GM13976 (cell line): ENCODE results near the gene PIK3AP1.
A peak's percentile ranks its signal among the peaks of the same experiment; 100 is the strongest.

Experiments used
- DNase-seq: peaks from one replicate; pipeline ENCODE4 v3.0.0; 2012; ENCODE audit warnings: low spot score
- in situ Hi-C: fragments of 300-500 bp; cut with MboI; formaldehyde crosslinking; loops from one replicate; pipeline ENCODE4 v1.12.0; 2022; ENCODE audit warnings: low sequenced_read_pairs, mixed read lengths, inconsistent platforms; ENCODE audit not compliant: unreplicated experiment
- TF ChIP-seq, protein P1 (sequence below): IDR thresholded peaks from 2 replicates; pipeline ENCODE4 v1.5.1; 2012; ENCODE audit warnings: borderline replicate concordance, mild to moderate bottlenecking; ENCODE audit not compliant: insufficient read depth; ENCODE audit errors: extremely low read depth, missing control alignments, control extremely low read depth

Gene PIK3AP1

DNA sequence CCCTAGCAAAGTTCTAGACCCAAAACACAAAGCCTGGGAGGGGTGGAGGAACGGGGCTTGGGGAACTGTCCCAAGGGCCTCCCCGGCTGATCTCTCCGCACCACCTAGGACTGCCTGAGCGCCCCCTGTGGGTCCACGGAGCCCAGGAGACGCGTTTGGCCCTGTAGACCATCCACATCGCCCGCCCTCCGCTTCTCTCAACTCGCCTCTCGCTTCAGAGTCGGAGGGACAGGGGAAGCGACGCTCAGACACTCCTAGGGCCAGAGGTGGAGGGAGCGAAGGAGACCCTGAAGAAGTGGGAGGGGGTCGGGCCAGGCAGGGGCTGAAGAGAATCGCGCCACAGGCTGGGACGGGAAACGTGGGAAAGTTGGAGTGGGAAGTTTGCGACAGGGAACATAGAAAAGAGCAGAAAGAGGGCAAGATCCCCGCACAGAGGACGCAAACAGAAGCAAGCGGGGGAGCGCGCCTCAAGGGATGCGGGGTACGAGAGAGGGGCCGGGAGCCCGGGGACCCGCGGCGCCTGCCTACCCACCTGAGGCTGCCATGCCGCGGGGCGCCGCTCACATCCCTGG, 378 bp downstream of the PIK3AP1 start:
- in situ Hi-C loops, result loop anchor here (5.0 kb wide), 1 partner anchor 78 kb away; no protein-coding TSS in a partner anchor
- TF ChIP-seq, protein P1, sequence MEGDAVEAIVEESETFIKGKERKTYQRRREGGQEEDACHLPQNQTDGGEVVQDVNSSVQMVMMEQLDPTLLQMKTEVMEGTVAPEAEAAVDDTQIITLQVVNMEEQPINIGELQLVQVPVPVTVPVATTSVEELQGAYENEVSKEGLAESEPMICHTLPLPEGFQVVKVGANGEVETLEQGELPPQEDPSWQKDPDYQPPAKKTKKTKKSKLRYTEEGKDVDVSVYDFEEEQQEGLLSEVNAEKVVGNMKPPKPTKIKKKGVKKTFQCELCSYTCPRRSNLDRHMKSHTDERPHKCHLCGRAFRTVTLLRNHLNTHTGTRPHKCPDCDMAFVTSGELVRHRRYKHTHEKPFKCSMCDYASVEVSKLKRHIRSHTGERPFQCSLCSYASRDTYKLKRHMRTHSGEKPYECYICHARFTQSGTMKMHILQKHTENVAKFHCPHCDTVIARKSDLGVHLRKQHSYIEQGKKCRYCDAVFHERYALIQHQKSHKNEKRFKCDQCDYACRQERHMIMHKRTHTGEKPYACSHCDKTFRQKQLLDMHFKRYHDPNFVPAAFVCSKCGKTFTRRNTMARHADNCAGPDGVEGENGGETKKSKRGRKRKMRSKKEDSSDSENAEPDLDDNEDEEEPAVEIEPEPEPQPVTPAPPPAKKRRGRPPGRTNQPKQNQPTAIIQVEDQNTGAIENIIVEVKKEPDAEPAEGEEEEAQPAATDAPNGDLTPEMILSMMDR, result peak; percentile 83
- peak; percentile 82 for DNase-seq

DNA sequence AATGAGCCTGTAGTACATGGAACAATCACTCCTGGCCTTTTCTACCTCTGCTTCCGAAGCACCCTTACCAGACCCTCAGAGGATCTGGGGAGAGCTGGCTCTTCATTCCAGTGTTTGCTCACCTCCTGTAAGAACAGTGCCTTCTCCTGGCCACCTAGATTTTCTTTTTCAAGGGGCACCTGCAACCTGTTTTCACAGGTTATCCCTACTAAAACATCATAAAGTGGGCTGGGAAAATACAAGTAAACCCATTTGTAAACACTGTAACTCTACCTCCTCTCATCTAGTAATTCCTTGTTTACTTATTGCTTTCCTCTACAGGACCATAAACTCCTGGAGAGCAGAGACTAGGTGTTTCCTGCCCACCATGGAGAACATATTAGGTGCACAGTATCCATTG, 1.1 kb downstream of the PIK3AP1 start:
- in situ Hi-C loops, result loop anchor here (5.0 kb wide), 1 partner anchor 77 kb away; no protein-coding TSS in a partner anchor
- DNase-seq, result no peak
- TF ChIP-seq, protein P1, result peak; percentile 41

DNA sequence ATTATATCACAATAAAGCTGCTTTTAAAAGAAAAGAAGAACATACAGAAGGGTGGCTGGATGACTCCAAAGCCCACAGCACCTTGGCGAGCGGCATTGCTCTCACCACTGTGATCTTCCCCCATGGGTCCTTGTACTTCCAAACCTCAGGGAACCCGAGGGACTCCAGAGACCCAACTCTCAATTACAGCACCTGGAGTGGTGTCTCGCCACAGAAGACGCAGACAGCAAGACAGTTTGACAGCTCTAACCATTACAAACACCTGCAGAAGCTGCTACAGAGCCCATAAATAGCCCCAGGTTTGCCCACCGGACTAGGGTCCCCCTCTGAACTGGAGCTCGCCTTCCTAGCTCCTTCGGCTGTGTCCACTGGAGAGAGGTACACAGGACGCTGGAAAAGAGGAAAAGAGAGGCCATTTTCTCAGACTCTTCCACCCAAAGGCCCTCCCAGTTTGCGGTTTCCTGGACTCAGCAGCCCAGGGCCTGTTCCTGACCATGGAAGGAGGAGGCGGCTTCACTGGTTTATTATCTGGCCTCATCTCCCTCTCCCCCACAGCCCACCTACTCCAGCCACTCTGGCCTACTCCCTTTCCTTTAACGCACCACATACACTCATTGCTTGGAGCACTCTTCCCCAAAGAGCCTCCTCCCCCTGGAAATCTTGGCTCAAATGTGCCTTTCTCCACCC, 1.9 kb downstream of the PIK3AP1 start:
- no peak for DNase-seq
- TF ChIP-seq, protein P1, result no peak
- in situ Hi-C loops, result loop anchor here (5.0 kb wide), 1 partner anchor 76 kb away; no protein-coding TSS in a partner anchor

DNA sequence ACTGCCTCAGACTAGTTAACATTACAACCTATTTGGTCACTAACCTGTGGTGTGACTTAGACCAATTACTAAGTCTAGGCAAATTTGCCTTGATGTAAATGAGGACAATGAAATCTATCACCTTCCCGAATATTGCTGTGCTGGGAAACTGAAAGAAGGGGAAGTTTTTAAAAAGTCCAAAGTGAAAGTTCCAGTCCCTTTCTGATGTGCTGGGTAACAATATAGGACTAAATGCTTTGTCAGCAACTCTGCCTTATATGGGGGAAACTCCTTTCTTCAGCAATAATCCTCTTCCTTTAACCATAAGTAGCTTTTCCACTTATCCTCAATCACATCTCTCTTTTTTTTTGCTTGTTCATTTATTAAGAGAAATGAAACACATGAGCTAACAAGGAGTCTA, 3.9 kb downstream of the PIK3AP1 start:
- in situ Hi-C loops, result loop anchor here (5.0 kb wide), 1 partner anchor 74 kb away; no protein-coding TSS in a partner anchor
- TF ChIP-seq, protein P1, result no peak
- no peak for DNase-seq

DNA sequence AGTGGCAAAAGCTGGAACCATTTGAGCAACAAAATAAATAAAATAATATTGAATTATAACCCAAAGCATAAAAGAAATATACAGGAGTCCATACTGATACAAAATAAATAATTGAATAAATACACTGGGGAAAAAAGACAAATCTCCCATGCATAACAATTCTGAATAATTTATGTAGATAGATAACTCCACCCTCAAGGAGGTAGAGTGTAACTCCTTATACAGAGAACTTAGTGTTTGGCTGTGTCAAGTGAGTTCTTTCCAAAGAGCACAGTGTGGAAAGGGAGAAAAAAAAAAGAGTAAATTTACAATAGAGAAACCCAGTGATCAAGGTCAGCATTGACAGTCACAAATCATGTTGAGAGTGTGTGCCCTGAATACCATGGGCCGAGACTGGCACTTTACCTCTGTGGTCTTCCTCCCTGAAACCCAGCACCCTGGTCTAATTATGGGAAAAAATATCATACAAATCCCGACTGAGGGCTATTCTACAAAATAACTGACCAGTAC, 5.5 kb downstream of the PIK3AP1 start:
- no peak for DNase-seq
- in situ Hi-C loops, result loop anchor here (5.0 kb wide), 1 partner anchor 72 kb away; no protein-coding TSS in a partner anchor
- TF ChIP-seq, protein P1, result no peak

DNA sequence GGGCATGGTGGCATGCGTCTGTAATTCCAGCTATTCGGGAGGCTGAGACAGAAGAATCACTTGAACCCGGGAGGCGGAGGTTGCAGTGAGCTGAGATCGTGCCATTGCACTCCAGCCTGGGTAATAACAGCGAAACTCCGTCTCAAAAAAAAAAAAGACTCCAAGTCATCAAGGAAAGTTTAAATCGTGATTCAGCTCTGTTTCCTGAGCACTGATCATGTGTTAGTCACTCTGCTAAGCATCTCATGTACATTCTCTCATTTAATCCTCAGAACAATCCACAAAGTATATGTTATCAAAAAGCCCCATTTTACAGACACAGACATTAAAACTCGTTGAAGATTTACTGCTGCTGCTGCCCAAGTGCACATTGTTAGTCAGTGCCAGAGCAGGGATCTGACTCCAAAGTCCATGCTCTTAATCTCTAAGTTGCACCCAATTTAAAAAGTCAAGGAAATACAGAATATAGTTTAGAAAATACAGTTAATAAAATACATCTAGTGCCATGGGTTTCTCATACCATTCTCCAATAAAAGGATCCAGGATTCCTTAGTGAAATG, 6.2 kb downstream of the PIK3AP1 start:
- DNase-seq, result no peak
- TF ChIP-seq, protein P1, result no peak
- in situ Hi-C loops, result no loop called here
